ENCODE data around the gene GFAP.

The GFAP gene

DNA sequence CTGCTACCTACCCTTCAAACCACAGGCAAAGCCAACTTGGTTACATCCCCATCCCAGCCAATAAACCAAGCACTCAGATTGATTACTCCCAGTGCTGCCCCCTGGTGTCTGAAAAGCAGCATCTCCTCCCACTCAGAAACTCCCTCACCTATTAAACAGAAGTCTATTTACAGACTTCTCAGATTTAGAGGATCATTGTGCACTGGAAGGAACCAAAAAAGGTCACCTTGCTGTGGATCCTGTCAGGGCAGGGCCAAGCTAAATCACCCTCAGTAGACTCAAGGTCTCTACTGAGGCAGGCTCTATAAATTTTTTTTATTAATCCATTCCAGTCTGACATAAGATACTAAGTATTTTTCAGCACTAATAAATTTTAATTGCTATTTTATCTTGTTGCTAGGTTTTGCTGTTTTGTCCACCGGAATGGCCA, 50.1 kb downstream of the GFAP start:
- Histone ChIP-seq H3K27me3 (ENCODE audit: insufficient read depth, insufficient read length) (no peaks in the 10 kb centered on the region), H3K36me3 (ENCODE audit: insufficient read depth, insufficient read length, low read length) (peaks cover 95% of the 10 kb centered on the region), H3K4me1 (ENCODE audit: insufficient read depth, insufficient read length) (no peaks in the 10 kb centered on the region), H3K9me3 (ENCODE audit: insufficient read depth, low read length) (no peaks in the 10 kb centered on the region), H3K4me3 (ENCODE audit: insufficient read length, low read depth) (no peak overlapping the region), H3K9ac (ENCODE audit: insufficient read length, low read depth) (no peak overlapping the region)
- DNase-seq (ENCODE audit: low read depth, low spot score), result peak; percentile 61
- TF ChIP-seq ZNF274 (IDR thresholded peaks at IDR 0.05; ENCODE audit: low read depth, low read length) (no peak), SUZ12 (IDR thresholded peaks at IDR 0.05; ENCODE audit: extremely low read depth, insufficient read depth, insufficient read length) (no peak), YY1 (IDR thresholded peaks at IDR 0.05; ENCODE audit: insufficient read depth, insufficient read length) (no peak)

DNA sequence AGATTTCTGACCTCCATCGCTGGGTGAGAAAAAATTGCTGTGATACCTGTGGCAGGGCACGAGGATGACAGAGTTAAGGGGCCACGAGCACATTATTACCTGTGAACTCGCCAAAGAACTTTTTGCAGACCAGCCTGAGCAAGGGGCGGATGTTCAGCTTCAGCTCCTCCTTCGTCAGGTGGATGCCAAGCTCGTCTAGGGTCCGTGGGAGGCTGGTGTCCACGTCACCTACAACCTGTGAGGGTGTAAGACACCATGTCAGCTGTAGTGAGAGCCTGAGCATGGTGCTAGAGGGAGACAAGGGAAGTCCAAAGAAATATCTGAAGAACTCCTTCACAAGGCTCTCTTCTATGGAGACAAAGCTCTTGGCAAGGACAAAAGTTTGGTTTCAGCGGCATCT, 50.5 kb downstream of the GFAP start:
- H3K4me1 ChIP-seq (ENCODE audit: insufficient read depth, insufficient read length), result no peaks in the 10 kb centered on the region
- peaks cover 95% of the 10 kb centered on the region for H3K36me3 ChIP-seq (ENCODE audit: insufficient read depth, insufficient read length, low read length)
- no peaks in the 10 kb centered on the region for H3K27me3 ChIP-seq (ENCODE audit: insufficient read depth, insufficient read length)
- no peak for DNase-seq (ENCODE audit: low read depth, low spot score)
- TF ChIP-seq ZNF274 (IDR thresholded peaks at IDR 0.05; ENCODE audit: low read depth, low read length) (no peak), YY1 (IDR thresholded peaks at IDR 0.05; ENCODE audit: insufficient read depth, insufficient read length) (no peak), SUZ12 (IDR thresholded peaks at IDR 0.05; ENCODE audit: extremely low read depth, insufficient read depth, insufficient read length) (no peak)
- no peak overlapping the region for H3K9ac ChIP-seq (ENCODE audit: insufficient read length, low read depth)
- no peaks in the 10 kb centered on the region for H3K9me3 ChIP-seq (ENCODE audit: insufficient read depth, low read length)
- no peak overlapping the region for H3K4me3 ChIP-seq (ENCODE audit: insufficient read length, low read depth)

DNA sequence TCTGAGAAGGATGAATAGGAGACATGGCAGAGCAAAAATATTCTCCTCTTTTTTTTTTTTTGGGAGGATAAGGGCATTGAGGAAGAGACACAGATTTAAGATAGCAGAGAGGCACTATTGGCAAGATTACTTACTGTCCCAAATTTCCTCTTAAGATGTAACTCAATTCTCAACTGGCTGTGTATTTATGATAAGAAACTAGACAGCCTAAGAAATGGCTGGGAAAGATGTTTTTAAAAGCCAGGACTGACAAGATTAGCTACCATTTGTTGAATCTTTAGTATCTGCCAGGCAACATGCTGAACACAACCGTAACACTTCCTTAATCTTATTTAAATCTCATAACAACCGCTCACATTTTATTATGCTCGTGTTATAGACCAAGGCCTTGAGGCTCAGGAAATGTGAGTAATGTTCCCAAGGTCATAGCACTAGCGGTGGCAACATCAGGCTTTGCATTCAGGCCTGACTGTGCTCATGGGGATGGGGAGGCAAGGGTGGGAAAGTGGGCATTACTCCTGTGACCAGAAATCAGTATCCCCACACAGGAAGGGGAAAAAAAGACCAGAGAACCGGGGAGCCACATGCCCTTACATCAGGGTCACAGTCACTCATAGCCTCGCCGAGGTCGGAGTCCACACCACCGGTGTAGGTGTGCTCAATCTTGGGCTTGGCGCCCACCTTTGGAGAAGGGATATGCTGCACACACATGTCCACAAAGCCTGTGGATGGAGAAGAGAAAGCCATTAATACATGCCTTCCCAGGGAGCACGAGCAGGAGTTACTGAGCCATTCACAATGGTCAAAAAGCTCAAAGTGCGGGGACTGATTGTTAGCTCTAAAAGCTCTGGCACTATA, 52.0 kb downstream of the GFAP start:
- TF ChIP-seq SUZ12 (IDR thresholded peaks at IDR 0.05; ENCODE audit: extremely low read depth, insufficient read depth, insufficient read length), result no peak
- peaks cover 95% of the 10 kb centered on the region for H3K36me3 ChIP-seq (ENCODE audit: insufficient read depth, insufficient read length, low read length)
- no peak overlapping the region for H3K9ac ChIP-seq (ENCODE audit: insufficient read length, low read depth)
- H3K4me3 ChIP-seq (ENCODE audit: insufficient read length, low read depth), result no peak overlapping the region
- H3K9me3 ChIP-seq (ENCODE audit: insufficient read depth, low read length), result no peaks in the 10 kb centered on the region
- no peaks in the 10 kb centered on the region for H3K4me1 ChIP-seq (ENCODE audit: insufficient read depth, insufficient read length)
- no peaks in the 10 kb centered on the region for H3K27me3 ChIP-seq (ENCODE audit: insufficient read depth, insufficient read length)
- no peak for DNase-seq (ENCODE audit: low read depth, low spot score)

DNA sequence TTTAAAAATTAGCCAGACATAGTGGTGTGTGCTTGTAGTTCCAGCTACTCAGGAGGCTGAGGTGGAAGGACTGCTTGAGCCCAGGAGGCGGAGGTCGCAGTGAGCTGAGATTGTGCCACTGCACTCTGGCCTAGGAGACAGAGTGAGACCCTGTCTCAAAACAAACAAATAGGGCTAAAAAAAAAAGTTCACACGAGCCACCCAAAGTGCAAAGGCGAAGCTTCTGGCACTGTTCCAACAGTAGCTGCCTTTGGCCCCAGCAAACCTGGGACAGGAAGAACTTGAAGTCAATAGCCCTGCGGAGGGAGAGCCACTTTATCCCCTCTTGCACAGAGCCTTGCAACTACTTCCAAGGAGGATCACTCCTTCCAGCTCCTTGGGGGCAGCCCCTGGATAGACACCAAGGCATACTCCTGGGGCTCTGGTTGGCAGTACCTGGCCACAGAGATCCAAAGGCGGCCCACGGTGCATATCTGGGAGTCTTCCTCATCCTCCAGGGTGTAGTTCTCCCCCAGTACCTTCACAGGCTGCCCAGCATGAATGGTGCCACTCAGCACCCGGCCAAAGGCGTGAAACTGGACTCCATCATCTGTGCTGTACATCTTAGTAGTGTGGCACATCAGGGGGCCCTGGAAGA, 52.9 kb downstream of the GFAP start:
- TF ChIP-seq SUZ12 (IDR thresholded peaks at IDR 0.05; ENCODE audit: extremely low read depth, insufficient read depth, insufficient read length), result no peak
- no peak for TF ChIP-seq ZNF274 (IDR thresholded peaks at IDR 0.05; ENCODE audit: low read depth, low read length)
- no peak for TF ChIP-seq YY1 (IDR thresholded peaks at IDR 0.05; ENCODE audit: insufficient read depth, insufficient read length)
- Histone ChIP-seq H3K27me3 (ENCODE audit: insufficient read depth, insufficient read length) (no peaks in the 10 kb centered on the region), H3K4me1 (ENCODE audit: insufficient read depth, insufficient read length) (no peaks in the 10 kb centered on the region), H3K9me3 (ENCODE audit: insufficient read depth, low read length) (no peaks in the 10 kb centered on the region), H3K4me3 (ENCODE audit: insufficient read length, low read depth) (no peak overlapping the region), H3K9ac (ENCODE audit: insufficient read length, low read depth) (no peak overlapping the region), H3K36me3 (ENCODE audit: insufficient read depth, insufficient read length, low read length) (peaks cover 92% of the 10 kb centered on the region)
- DNase-seq (ENCODE audit: low read depth, low spot score), result no peak

DNA sequence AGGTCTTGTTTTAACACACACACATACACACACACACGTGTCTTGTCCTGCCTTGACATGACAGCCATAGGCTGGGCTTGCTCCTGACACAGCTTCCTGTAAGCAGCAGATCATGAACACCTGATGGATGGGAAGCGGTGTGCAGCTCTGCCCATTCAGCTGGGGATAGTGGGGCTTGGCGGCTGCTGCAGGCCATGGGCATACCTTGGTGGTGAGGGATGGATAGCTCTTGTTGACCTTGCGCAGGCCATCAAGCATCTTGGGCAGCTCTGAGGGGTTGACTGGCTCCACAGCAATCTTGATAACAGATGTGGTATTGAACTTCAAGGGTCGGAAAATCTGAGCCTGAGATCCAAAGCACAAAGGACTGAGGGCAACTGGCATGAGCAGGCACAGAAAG, 55.6 kb downstream of the GFAP start:
- Histone ChIP-seq H3K4me3 (ENCODE audit: insufficient read length, low read depth) (no peak overlapping the region), H3K36me3 (ENCODE audit: insufficient read depth, insufficient read length, low read length) (peaks cover 95% of the 10 kb centered on the region), H3K27me3 (ENCODE audit: insufficient read depth, insufficient read length) (no peaks in the 10 kb centered on the region), H3K4me1 (ENCODE audit: insufficient read depth, insufficient read length) (no peaks in the 10 kb centered on the region), H3K9ac (ENCODE audit: insufficient read length, low read depth) (no peak overlapping the region), H3K9me3 (ENCODE audit: insufficient read depth, low read length) (no peaks in the 10 kb centered on the region)
- TF ChIP-seq YY1 (IDR thresholded peaks at IDR 0.05; ENCODE audit: insufficient read depth, insufficient read length), result no peak
- TF ChIP-seq SUZ12 (IDR thresholded peaks at IDR 0.05; ENCODE audit: extremely low read depth, insufficient read depth, insufficient read length), result no peak
- no peak for TF ChIP-seq ZNF274 (IDR thresholded peaks at IDR 0.05; ENCODE audit: low read depth, low read length)
- DNase-seq (ENCODE audit: low read depth, low spot score), result no peak

DNA sequence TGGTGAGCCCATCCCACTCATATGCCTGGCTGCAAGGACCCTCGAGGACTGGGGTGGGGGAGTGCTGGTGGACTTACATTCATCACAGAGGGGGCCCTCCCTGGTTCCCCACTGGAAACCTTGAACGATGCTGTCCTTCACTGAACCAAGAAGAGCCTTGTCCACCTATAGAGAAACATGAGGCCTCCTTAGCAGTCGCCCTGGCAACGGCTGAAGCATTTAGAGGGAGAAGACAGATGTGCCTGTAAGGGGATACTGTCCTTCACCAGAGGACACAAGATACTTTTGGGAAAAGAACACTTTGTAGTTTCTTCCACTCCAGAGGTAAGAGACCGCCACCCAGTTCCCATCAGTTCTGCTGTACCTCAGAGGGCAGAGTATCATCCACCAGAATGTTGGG, 61.1 kb downstream of the GFAP start:
- no peak for DNase-seq (ENCODE audit: low read depth, low spot score)
- no peak for TF ChIP-seq SUZ12 (IDR thresholded peaks at IDR 0.05; ENCODE audit: extremely low read depth, insufficient read depth, insufficient read length)
- no peak for TF ChIP-seq YY1 (IDR thresholded peaks at IDR 0.05; ENCODE audit: insufficient read depth, insufficient read length)
- no peak for TF ChIP-seq ZNF274 (IDR thresholded peaks at IDR 0.05; ENCODE audit: low read depth, low read length)
- Histone ChIP-seq H3K4me3 (ENCODE audit: insufficient read length, low read depth) (no peak overlapping the region), H3K4me1 (ENCODE audit: insufficient read depth, insufficient read length) (peaks cover 2% of the 10 kb centered on the region), H3K27me3 (ENCODE audit: insufficient read depth, insufficient read length) (no peaks in the 10 kb centered on the region), H3K9me3 (ENCODE audit: insufficient read depth, low read length) (no peaks in the 10 kb centered on the region; the same call in 1 of the 2 replicates), H3K36me3 (ENCODE audit: insufficient read depth, insufficient read length, low read length) (peaks cover 94% of the 10 kb centered on the region), H3K9ac (ENCODE audit: insufficient read length, low read depth) (no peak overlapping the region)
